B cell (primary cell): ENCODE measurements around the gene C17orf113. TPM values are rescaled to one million over a fixed set of nuclear protein-coding genes. Genes with fewer than 3 reads are reported as not detected.

Source experiments
- ATAC-seq: fragments of 200-7000 bp; cut with Tn5 transposase; one replicate; pipeline ENCODE4 v1.10.0; 2021; ENCODE audit warnings: low read depth, mild to moderate bottlenecking, moderate number of reproducible peaks, moderate library complexity
- CTCF ChIA-PET: fragments of 350-600 bp; sonication (Branson Sonifier 250); formaldehyde crosslinking; loops from one replicate; lab custom pipeline; 2021; ENCODE audit warnings: antibody characterized with exemption, inconsistent platforms; lab: Charles Lee
- POLR2A ChIA-PET: fragments of 350-600 bp; sonication (Branson Sonifier 250); formaldehyde crosslinking; loops from one replicate; lab custom pipeline; 2021; ENCODE audit warnings: antibody characterized with exemption; lab: Charles Lee
- DNase-seq: peaks from one replicate; pipeline ENCODE4 v3.0.0; 2013
- H2AFZ ChIP-seq: 2 replicates; pipeline ENCODE4 v1.6.1; 2012; ENCODE audit warnings: mild to moderate bottlenecking, low read depth, low read length; ENCODE audit not compliant: insufficient read depth, poor library complexity, severe bottlenecking
- H3K27ac ChIP-seq, 2 donors: 1 replicate in 1 of 2; 2 replicates in 1 of 2; pipeline ENCODE4 v1.5.1; 2012 to 2013; ENCODE audit warnings: low read length in 2 of 2, mild to moderate bottlenecking in 2 of 2, moderate library complexity in 1 of 2
- H3K27me3 ChIP-seq, 4 experiments: fragments of 200-600 bp in 1 of 4; sonication (generic) in 1 of 4; replicated peaks in 1 of 4; 1 replicate in 2 of 4; 2 replicates in 2 of 4; pipeline versions ENCODE4 v1.6.1 to v1.7.0; 2013 to 2016; ENCODE audit warnings: low read length in 3 of 4, mild to moderate bottlenecking in 2 of 4, mixed read lengths in 1 of 4, moderate library complexity in 1 of 4; ENCODE audit not compliant: insufficient read depth in 4 of 4, control insufficient read depth in 3 of 4; ENCODE audit errors: control extremely low read depth in 1 of 4
- H3K36me3 ChIP-seq, 2 experiments: replicated peaks in 1 of 2; 1 replicate in 1 of 2; 2 replicates in 1 of 2; pipeline versions ENCODE4 v1.6.1 to v1.7.1; 2013; ENCODE audit warnings: low read length in 1 of 2; ENCODE audit not compliant: insufficient read depth in 2 of 2, control insufficient read depth in 1 of 2; ENCODE audit errors: control extremely low read depth in 1 of 2, extremely low read depth in 1 of 2
- H3K4me1 ChIP-seq, 2 donors: fragments of 200-600 bp in 1 of 2; sonication (generic) in 1 of 2; 1 replicate in 1 of 2; 2 replicates in 1 of 2; pipeline versions ENCODE4 v1.5.1 to v1.6.1; 2013 to 2017; ENCODE audit warnings: low read length in 2 of 2; ENCODE audit not compliant: control insufficient read depth in 2 of 2, insufficient read depth in 2 of 2
- H3K4me2 ChIP-seq: replicated peaks from 2 replicates; pipeline ENCODE3; 2012; ENCODE audit warnings: mild to moderate bottlenecking, low read depth, low read length; ENCODE audit not compliant: poor library complexity, severe bottlenecking
- H3K4me3 ChIP-seq, 5 experiments: fragments of 200-600 bp in 1 of 5; sonication (generic) in 1 of 5; 1 replicate in 3 of 5; 2 replicates in 2 of 5; pipeline versions ENCODE4 v1.5.1 to v1.7.0; 2011 to 2016; ENCODE audit warnings: low read length in 4 of 5, mild to moderate bottlenecking in 4 of 5, low read depth in 2 of 5, control low read depth in 1 of 5, moderate library complexity in 1 of 5; ENCODE audit not compliant: insufficient read depth in 1 of 5; ENCODE audit errors: control extremely low read depth in 1 of 5, extremely low read depth in 1 of 5
- H3K79me2 ChIP-seq: fragments of 200-600 bp; sonication (generic); one replicate; pipeline ENCODE4 v1.6.0; 2016; ENCODE audit warnings: low read length; ENCODE audit not compliant: control insufficient read depth, insufficient read depth
- H3K9ac ChIP-seq: fragments of 200-600 bp; sonication (generic); 2 replicates; pipeline ENCODE4 v1.6.1; 2017; ENCODE audit warnings: mild to moderate bottlenecking, low read length, moderate library complexity
- H3K9me3 ChIP-seq, 3 donors: one replicate each; pipeline versions ENCODE4 v1.6.1 to v1.7.1; 2013; ENCODE audit warnings: low read length in 2 of 3; ENCODE audit not compliant: control insufficient read depth in 2 of 3, insufficient read depth in 1 of 3; ENCODE audit errors: control extremely low read depth in 1 of 3
- H4K20me1 ChIP-seq: 2 replicates; pipeline ENCODE4 v1.6.0; 2012; ENCODE audit warnings: mild to moderate bottlenecking, low read length; ENCODE audit not compliant: insufficient read depth, control insufficient read depth, poor library complexity, severe bottlenecking
- H3K27ac Mint-ChIP-seq: one replicate; pipeline ENCODE4 v1.8.0; 2021; ENCODE audit warnings: mixed read lengths
- H3K27me3 Mint-ChIP-seq: one replicate; pipeline ENCODE4 v1.8.0; 2021; ENCODE audit warnings: mixed read lengths
- H3K4me1 Mint-ChIP-seq: one replicate; pipeline ENCODE4 v1.8.0; 2021; ENCODE audit warnings: mixed read lengths
- H3K4me3 Mint-ChIP-seq: one replicate; pipeline ENCODE4 v1.8.0; 2021; ENCODE audit warnings: mixed read lengths
- H3K9me3 Mint-ChIP-seq: one replicate; pipeline ENCODE4 v1.8.0; 2022; ENCODE audit warnings: mixed read lengths; ENCODE audit not compliant: insufficient read depth
- CTCF ChIP-seq: fragments of 200-600 bp; IDR thresholded peaks from one replicate; pipeline ENCODE4 v1.8.0; 2022; ENCODE audit warnings: antibody characterized with exemption, mild to moderate bottlenecking
- EZH2 ChIP-seq: IDR thresholded peaks from 2 replicates; pipeline ENCODE4 v1.6.1; 2012; ENCODE audit warnings: borderline replicate concordance, low read depth, mild to moderate bottlenecking, moderate library complexity, low read length; ENCODE audit not compliant: insufficient read depth, poor library complexity, severe bottlenecking
- WGBS: methylation state at CpG from one replicate; pipeline ENCODE4 v1.1.5; 2013; ENCODE audit warnings: missing lambda C conversion rate; ENCODE audit not compliant: insufficient coverage; 5-methylcytosine and 5-hydroxymethylcytosine counted together
- intact Hi-C: fragments of 100-400 bp; cut with micrococcal nuclease; formaldehyde crosslinking; loops from one replicate; pipeline ENCODE4 v1.10.0; 2022
- polyA plus RNA-seq: library from polyadenylated mRNA; depleted of rRNA; stranded (reverse); fragments of >200 nt; gene quantifications from 2 replicates; pipeline ENCODE4 v1.2.3, GENCODE V29; 2012
- total RNA-seq, 2 donors: library from RNA; stranded (reverse); fragments of 120-200 nt in 1 of 2; gene quantifications; 1 replicate in 1 of 2; 2 replicates in 1 of 2; pipeline versions ENCODE4 v1.2.3 to v1.2.4, GENCODE V29; 2013 to 2022

Gene C17orf113
- total and polyA plus RNA-seq, 2 donors (not counting 1 experiment from before 2014, with no cell fraction given) = 1.2 to 2.1 TPM

DNA sequence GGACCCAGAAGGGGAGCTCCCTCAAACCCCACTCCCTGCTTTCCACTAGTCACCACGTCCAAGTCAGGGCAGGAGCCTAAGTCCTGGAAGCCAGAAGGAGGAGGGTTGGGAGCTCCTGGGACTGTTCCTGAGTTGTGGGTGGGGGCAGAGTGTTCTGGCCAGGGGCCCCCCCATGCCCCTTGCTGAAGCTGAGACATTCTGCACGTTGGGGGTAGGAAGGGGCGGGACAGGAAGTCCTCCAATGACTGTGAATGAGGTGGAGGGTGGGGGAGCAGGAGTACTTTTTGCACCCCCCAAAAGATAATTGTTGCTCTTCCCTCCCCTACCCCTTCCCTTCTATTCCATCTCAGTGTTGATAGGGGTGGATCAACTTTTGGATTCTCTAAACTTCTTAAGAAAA lies 21.4 kb upstream of the C17orf113 start:
- Histone ChIP-seq H3K4me2 (peak overlapping the region; percentile 84), H3K4me1 (peaks cover 17 to 20% of the 10 kb centered on the region in 2 donors), H3K27ac (no peak overlapping the region), H3K4me3 (peak overlapping the region in 2 of 5 experiments; percentile 20 to 52), H3K9ac (peak overlapping the region; percentile 53), H2AFZ (peak overlapping the region; percentile 38), H4K20me1 (no peaks in the 10 kb centered on the region), H3K79me2 (no peaks in the 10 kb centered on the region), H3K27me3 (peaks cover 0 to 36% (median 9%) of the 10 kb centered on the region in 4 experiments), H3K9me3 (no peaks in the 10 kb centered on the region), H3K36me3 (no peaks in the 10 kb centered on the region)
- WGBS = no CpG with 5 or more reads among the region's 3 CpGs
- TF ChIP-seq EZH2 (no peak), CTCF (no peak)
- ChIA-PET CTCF (interaction anchor here (1.1 to 1.9 kb wide), 3 partner anchors 44 to 48 kb away, joined by 4 to 8 read pairs (median 4); no protein-coding TSS in a partner anchor), POLR2A (no interaction called here)
- DNase-seq = no peak
- Mint-ChIP-seq H3K27ac (no peak overlapping the region), H3K4me1 (peaks cover 12% of the 10 kb centered on the region), H3K4me3 (peak overlapping the region; percentile 65), H3K9me3 (no peaks in the 10 kb centered on the region), H3K27me3 (peaks cover 10% of the 10 kb centered on the region)
- intact Hi-C loops = no loop called here
- no peak for ATAC-seq

DNA sequence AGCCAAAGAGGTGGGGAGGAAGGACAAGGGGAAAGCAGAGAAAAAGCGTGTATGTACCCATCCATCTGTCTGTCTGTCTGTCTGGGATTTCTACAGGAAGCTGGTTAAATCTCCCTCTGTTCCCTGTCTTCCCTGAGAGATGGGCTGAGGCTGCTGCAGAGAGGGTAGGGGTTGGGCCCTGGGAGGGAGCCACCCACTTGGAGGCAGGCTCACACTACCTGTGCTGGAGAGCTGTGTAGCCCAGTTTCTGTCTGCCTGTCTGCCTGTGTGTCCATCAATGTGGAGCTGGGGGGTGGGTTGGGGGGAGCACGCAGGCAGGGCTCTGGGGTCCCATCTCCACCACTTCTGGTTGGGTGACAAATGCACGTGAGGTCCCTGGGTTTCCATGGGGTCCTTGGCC lies 18.6 kb upstream of the C17orf113 start:
- Mint-ChIP-seq H3K4me1 (peaks cover 19% of the 10 kb centered on the region), H3K27me3 (peaks cover 7% of the 10 kb centered on the region), H3K9me3 (no peaks in the 10 kb centered on the region), H3K4me3 (no peak overlapping the region), H3K27ac (no peak overlapping the region)
- Histone ChIP-seq H3K27me3 (peaks cover 0 to 33% (median 9%) of the 10 kb centered on the region in 4 experiments), H4K20me1 (no peaks in the 10 kb centered on the region), H3K4me2 (no peak overlapping the region), H3K4me3 (no peak overlapping the region), H3K36me3 (no peaks in the 10 kb centered on the region), H3K9ac (no peak overlapping the region), H3K4me1 (peaks cover 25 to 28% of the 10 kb centered on the region in 2 donors), H2AFZ (no peak overlapping the region), H3K79me2 (no peaks in the 10 kb centered on the region), H3K27ac (no peak overlapping the region), H3K9me3 (no peaks in the 10 kb centered on the region)
- POLR2A ChIA-PET = interaction anchor here (0.5 kb wide), 1 partner anchor 96 kb away, joined by 3 read pairs; no protein-coding TSS in a partner anchor
- WGBS = 96% methylated on average over 3 of the region's 3 CpGs
- no peak for ATAC-seq
- no peak for TF ChIP-seq EZH2
- no peak for TF ChIP-seq CTCF
- no peak for DNase-seq
- intact Hi-C loops = no loop called here
- CTCF ChIA-PET = interaction anchor here (0.8 to 6.9 kb wide), 9 partner anchors 11 to 105 kb away, joined by 3 to 89 read pairs (median 7); partner anchors contain the start of genes CNP, DHX58, KAT2A and NKIRAS2
